Anterior cingulate cortex (tissue), 58 donors: ENCODE measurements around the gene CMSS1.
A peak's percentile ranks its signal among the peaks of the same experiment; 100 is the strongest.

Experiments used
- DNase-seq, 58 donors: peaks; one replicate each; lab custom pipeline; 2025; lab: John Stamatoyannopoulos, UW

The CMSS1 gene

DNA sequence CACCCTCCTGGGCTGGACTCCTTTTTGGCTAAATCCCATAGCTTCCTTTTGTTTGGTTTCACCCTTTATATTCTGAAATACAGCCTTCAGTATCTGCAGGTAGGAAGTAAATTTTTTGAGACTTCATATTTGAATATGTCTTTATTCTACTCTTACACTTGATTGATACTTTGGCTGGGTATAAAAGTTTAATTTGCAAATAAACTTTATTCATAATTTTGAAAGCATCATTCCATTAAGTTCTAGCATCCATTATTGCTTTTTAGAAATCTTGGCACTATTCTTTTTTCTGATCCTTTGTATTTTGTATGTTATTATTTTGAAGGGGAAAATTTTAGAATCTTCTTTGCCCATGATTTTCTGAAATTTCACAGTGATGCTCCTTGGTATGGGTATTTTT is 337.9 kb downstream of the CMSS1 start:
- DNase-seq: no peak

DNA sequence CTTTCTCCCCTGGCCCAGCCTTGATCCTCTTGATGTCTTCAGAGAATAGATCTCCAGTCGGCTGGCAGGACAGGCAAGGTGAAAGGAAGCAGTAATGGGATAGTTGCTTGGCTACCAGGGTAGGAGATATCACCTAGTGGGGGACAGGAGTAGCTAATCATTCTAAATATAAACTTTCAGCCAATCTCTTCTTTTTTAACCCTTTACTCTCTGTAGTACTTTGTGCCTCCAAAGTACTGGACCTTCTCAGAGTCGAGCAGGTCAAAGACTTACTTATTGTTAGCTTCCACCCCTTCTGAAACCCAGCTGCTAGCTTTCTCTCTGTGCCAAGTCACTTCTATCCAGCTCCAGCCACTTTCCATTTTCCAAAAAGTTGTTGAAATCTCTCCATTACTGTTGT is 340.0 kb downstream of the CMSS1 start:
- DNase-seq: no peak

DNA sequence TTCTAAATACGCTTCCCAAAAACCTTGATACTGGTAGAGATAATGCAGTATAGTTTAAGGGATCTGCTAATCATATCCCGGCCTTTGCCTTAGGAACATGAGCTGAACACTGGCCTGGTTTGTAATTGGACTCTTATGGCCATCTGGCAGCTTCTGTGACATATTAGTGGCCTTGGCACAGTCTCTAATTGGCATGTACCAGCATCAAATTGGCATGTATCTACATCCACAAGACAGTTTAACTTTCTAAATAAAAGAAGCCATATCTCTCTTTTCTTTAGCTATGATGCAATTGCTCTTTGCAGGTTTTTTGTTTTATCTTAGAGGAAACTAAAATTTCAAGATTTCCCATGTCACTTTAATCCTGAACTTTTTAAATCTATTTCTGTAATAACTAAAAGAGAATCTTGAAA is 341.3 kb downstream of the CMSS1 start:
- DNase-seq: no peak

DNA sequence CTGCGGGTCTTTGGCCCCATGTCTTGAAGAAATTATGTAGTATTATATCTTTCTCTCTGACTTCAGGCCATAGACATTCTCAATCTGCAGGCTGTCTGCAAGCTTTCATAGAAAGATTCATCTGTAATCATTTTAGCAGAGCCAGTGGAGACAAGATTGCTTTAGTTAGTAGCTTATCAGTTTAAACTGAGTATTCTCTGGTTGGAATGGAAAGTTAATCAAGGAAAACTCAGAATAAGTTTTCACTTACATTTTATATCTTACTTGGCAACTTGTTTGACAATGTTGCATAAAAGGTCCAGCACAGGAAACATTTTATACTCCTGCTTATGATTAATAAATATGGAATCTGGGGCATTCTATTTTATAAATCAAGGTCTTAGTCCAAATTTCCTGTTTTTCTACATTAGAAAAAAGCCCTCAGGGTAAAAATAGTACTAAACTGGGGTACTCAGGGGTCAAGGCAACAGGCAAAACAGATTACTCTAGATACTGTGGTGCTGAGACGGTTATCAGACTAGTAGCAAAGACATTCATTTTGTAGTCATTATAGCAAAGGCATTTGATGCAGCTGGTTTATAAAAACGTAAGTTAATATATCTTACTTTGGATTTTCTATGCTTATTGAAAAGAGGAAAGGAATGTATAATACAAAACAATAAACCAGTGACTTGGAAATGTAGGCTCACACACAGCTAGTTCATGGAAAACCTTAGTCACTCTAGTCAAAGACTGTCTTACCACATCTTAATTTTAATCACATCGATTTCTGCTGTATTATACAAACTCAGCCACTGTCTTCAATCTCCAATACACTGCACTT is 341.9 kb downstream of the CMSS1 start:
- DNase-seq: no peak

DNA sequence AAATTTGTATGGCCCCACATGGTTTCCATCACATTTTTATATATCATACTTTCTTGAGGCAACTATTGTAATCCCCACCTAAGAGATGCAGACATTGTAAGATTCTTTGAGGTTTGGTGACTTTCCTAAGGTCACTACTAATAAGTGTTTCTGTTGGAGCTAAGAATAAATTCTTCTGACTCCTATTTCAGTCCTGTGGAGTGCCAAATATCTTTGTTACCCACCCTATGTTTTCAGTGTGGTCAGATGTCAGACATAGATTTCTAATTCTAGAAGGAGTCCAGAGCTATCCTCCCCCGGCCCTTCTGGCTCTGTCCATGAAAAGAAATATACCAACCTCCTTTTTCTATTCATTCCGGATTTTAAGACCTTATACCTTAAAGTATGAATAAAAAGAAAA is 342.9 kb downstream of the CMSS1 start:
- DNase-seq: no peak

DNA sequence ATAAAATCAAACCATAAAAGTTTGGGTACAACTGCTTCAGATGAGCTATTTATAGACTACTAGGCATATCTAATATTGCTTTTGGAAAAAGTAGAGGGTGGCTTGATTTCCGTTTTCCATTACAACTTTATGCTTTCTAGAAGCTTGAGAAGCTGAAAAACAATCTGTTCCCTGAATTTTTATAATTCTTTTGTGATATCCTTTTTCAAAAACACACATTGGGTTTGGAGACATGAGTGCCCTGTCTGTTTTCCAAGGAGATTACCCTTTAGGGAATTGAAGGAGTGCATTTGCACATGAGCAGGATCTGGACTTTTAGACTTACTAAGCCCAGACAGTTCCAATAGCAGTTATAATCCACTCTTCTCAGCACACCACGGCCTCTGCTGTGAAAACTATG is 346.1 kb downstream of the CMSS1 start:
- DNase-seq: no peak

DNA sequence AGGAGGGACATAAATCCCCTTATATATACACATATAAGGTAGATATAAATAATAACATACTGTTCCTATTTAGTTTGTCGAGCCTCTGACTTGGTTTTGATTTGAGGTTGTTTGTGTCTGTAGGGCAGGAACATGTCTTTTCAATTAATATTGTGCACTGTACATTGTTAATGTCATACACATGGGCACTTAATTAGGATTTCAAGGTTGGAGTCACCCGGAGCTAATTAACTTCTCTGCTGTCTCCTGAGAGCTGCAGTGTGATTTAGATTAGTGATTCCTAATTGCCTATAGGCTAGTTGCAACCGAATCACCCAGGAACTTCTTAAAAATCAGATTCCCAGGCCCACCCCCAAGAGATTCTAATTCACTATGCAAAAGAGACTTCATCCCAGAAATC is 347.1 kb downstream of the CMSS1 start:
- no peak for DNase-seq

DNA sequence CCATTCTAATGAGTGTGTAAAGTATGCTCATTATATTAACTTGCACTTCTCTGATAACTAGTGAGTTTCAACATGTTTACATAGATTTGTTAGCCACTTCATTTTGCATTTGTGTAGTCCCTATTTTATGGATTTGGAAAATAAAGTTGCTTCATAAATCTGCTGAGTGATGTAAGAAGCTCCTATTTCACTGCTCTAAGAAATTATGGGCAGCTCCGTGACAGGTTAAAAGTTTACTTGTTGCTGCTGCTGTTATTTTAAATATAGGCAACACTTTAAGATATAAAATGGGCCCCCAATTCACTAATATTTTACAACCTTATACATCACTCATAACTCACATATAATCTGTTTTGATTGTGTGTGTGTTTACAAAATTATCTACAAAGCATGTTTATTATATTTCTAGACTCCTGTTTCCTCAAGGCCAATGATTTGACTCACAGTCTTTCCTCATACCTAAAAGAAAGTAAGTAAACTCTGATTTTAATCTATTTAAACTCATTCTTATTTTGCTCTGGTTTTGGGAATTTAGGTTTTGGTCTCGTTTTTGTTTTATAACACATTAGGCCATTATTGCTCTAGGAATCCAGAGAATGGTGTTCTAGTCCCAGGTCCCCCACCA is 348.4 kb downstream of the CMSS1 start:
- no peak for DNase-seq

DNA sequence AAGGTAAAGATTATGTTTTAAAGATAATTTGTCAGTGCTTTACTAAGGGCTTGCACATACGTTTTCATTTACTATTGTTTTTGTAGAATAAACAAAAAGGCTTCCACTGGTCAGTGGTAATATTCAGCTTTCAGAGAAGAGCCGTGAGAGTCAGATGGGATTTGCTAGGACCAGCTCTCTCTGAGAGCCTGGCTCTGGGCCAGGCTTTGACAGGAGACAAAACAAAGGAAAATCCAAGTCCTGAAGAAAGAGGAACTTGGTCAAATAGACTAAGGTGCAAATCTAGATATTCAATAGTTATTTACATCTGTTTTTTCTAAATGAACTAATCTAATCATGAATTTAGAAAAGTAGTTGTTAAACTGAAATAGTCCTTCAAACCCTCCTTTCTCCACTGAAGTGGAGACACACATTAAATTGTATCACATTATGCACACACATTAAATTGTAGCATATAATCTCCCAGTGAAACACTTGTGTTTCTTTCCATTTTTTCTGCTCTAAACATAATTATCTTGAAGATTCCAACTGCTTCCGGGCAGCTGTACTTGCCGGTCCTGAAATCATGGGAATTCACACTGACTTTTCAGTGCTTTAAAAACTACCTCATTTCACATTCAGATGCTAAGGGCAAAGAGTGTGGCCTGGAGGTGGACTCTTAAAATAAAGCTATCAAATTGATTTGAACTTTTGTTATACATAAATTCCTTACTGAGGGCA is 351.7 kb downstream of the CMSS1 start:
- DNase-seq: no peak

DNA sequence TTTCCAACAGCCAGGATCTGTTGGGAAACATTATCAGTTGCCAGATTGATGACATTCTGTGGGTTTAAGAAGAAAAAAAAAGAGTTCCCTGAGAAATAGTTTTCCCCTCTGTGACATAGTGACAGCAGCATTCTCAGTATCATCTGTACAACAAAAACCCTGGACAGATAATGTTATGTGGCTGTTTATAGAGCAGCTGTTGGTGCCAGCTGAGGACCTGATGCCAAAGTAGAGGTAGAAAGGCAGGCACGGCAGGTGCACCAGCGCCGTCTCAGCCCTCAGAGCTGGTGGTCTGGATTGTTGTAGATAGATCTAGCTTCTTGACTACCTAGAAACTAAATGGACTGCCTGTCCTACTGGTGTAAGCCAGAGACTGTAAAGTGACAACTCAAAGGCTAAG is 352.8 kb downstream of the CMSS1 start:
- DNase-seq: no peak

DNA sequence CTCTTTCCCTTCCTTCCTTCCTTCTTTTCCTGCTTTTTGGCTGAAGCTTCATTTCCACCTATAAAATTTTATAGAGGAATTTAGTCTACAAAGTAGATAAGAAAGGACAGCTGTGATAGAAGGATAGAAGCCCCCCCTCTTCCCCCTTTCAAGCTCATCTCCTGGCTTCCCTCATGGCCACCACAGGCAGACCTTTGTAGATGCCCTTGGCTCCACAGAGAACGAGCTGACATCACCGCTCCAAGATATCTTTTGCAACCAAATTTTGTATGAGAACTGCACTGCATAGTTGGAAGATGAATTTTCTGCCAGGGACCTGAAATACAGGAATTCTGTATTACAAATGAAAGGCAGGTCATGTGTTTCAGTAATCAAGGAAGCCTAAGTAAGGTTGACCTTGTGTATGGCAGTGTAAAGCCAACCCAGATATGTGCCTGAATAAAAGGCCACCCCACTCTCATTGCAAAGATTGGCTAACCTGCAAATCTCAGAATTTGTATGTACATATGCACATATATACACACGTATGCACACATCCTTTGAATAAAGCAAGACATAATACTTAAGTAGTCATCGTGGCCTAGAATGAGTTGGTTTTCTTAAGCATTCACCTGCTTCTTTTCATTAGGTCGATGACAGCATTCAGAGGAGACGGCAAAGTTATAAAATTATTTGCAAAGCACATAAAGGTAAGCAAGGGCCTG is 353.7 kb downstream of the CMSS1 start:
- no peak for DNase-seq

DNA sequence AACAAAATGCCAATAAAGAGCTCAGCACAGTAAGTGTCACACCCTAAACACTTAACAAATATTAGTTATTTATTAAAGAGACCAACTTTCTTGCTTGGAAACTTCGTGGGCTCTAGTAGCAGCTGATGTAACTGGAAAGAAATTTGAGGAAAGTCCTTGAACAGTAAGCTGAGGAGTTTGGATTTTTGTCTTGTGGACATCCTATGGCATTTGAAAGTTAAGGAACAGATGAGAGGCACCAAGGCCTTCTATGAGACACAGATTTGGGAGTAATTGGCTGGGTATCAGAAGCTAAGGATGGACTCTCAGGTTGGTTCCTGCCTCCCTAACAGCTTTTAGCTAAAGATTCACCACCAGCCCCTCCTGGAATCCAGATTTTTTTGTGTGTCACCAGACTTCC is 356.3 kb downstream of the CMSS1 start:
- no peak for DNase-seq

DNA sequence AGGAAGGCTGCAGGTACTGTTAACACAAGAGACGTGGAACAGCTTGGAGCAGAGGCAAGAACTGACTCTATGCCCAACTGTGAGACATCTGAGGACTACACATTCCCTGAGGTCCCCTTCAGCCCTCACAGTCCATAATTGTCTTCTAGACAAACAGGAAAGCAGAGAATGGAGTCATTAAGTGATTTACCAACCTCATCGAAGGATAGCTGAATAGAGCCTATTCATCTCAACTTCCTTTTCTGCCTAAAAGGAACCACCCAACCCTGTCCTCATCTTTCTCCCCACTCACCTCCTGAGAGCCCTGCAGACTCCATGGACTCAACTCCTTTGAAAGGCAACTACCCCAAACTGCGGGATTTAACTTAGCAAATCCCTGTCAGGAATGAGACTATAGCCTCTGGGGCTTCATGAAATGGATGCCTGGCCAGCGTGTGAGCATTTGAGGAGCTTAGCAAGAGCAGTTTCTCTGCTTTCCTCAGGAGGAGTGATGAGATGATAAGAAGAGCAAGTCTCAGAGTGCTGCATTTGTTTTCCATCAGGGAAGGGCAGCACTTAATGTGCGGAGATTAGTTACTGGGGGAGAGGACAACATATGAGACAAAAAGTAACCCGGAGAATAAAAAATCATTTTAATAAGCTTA is 358.1 kb downstream of the CMSS1 start:
- no peak for DNase-seq

DNA sequence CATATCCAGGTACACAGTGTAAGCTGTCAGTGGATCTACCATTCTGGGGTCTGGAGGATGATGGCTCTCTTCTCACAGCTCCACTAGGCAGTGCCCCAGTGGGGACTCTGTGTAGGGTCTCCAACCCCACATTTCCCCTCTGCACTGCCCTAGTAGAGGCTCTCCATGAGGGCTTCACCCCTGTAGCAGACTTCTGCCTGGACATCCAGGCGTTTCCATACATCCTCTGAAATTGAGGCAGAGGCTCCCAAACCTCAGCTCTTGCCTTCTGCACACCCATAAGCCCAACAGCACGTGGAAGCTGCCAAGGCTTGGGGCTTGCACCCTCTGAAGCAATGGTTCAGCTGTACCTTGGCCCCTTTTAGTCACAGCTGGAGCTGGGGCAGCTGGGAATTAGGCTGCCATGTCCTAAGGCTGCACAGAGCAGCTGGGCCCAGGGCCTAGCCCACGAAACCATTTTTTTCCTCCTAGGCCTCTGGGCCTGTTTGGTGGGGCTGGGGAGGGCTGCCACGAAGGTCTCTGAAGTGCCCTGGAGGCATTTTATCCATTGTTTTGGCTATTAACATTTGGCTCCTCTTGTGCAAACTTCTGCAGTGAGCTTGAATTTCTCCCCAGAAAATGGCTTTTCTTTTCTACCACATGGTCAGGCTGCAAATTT is 362.2 kb downstream of the CMSS1 start:
- DNase-seq: no peak

DNA sequence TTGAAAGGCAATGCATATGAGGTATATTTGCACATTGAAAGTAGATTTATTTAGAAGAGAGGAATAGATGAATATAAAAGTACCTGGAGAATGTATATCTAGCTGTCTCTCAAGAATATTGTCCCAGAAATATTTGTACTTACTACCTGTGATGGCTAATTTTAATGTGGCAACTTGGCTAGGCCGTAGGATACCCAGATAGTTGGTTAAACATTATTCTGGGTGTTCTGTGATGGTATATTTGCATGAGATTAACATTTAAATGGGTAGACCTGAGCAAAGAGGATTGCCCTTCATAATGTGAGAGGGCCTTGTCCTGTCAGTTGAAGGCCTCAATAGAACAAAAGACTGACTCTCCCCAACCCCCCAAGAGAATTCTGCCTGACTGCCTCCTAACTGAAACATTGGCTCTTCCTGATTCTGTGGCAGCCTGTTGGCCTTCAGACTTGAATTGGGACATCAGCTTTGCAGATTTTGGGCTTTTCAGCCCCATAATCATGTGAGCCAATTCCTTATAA is 366.0 kb downstream of the CMSS1 start:
- DNase-seq: no peak

DNA sequence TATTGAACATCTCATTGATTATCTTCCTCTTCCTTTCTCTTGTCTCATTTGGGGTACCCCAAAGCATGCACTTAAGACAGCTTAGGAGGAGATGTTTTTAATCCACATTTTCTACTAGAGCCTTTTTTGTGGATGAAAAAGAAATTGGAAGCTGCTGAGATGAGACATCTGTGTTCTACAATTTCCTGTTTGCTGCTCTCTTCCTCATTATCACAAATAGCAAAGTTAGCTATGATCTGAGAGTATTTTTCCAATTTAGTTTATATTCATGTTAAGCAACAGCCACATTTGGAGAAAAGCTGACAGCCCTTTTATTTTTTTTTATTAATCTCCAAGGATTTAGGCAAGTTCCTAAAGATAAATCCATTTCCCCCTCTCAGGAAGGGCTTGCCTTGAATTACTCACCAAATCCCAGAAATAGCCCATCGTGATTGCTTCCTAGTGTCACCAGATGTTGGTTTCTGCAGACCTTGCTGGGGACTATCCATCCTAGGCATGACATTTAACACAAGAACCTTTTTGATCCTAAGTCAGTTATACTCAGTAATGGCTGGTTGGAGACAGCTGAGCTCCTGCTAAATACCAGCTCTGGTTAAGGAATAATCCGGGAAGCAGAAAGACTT is 367.4 kb downstream of the CMSS1 start:
- peak in 1 of 58 donors; percentile 4 for DNase-seq

DNA sequence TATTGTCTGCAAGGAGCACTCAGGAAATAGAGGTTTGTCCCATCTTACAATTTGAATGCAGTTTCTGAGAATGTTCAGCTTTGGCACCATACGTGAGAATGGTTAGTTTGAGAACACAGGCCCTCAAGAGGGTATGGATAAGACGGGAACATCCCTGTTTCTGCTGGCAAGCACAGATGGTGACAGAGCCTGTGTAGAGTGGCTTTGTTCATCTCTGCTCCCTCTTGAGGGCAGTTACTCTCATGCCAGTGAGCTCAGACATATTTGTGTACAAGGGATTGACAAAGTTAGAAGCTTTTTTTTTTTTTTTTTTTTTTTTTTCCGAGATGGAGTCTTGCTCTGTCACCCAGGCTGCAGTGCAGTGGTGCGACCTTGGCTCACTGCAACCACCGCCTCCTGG is 368.2 kb downstream of the CMSS1 start:
- peak in 1 of 58 donors; percentile 0 for DNase-seq

DNA sequence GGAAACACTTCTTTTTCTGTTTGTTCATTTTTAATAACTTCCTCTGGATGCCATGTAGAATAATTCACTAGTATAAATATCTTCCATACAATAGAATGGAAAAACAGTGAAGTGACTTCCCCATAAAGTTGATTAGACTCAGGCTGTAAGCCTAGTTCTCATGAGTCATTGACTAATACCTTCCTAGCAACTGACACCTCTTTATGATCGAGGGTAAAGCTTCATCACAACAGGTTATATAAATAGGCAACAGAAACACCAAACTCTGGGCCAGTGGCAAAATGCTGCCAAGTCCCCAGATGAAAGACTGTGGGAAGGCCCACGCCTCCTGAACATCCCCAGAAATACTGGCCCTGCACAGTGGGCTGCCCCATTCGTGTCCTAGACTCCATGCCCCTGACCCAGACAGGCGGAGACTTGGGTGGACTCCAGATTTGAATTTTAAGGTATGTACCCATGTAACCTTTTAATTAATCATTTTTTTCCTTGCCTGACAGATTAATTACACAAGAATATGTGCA is 371.8 kb downstream of the CMSS1 start:
- no peak for DNase-seq

DNA sequence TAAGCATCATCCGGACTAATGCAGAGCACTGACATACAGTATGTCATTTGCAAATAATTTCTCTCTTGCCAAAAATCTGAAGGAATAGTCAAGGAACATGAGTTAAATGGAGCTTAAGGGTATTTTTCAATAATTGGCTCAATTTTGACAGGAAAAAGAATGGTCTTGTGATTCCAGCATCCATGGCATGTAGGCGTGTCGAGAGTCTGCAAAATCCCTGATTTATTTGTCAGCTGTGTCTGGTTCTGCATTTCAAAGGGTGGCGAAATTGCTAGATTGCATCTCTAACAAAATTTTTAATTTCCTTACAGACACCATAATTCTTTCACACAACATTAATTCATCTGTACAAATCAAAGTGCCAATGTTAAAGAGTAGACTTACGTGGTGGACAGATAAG is 377.7 kb downstream of the CMSS1 start:
- no peak for DNase-seq
